AG10803 (cell line): Measurements from ENCODE around the gene INAFM1.

Experiments used
- DNase-seq: peaks from one replicate; pipeline ENCODE4 v3.0.0; 2010; ENCODE audit warnings: low read depth
- H3K4me3 ChIP-seq: 2 replicates; pipeline ENCODE4 v1.5.1; 2011; ENCODE audit warnings: mild to moderate bottlenecking, low read length, control low read depth
- TF ChIP-seq, protein P1 (sequence below): conservative IDR thresholded peaks from 2 replicates; pipeline ENCODE4 v1.5.1; 2011; ENCODE audit warnings: mild to moderate bottlenecking, low read length, control low read depth, inconsistent platforms

The INAFM1 gene

GRCh38 chr19:47266401-47266941 is 8.2 kb upstream of the INAFM1 start:
- no peak for DNase-seq
- no peak overlapping the region for H3K4me3 ChIP-seq
- TF ChIP-seq, protein P1, sequence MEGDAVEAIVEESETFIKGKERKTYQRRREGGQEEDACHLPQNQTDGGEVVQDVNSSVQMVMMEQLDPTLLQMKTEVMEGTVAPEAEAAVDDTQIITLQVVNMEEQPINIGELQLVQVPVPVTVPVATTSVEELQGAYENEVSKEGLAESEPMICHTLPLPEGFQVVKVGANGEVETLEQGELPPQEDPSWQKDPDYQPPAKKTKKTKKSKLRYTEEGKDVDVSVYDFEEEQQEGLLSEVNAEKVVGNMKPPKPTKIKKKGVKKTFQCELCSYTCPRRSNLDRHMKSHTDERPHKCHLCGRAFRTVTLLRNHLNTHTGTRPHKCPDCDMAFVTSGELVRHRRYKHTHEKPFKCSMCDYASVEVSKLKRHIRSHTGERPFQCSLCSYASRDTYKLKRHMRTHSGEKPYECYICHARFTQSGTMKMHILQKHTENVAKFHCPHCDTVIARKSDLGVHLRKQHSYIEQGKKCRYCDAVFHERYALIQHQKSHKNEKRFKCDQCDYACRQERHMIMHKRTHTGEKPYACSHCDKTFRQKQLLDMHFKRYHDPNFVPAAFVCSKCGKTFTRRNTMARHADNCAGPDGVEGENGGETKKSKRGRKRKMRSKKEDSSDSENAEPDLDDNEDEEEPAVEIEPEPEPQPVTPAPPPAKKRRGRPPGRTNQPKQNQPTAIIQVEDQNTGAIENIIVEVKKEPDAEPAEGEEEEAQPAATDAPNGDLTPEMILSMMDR, result no peak

GRCh38 chr19:47267350-47267759 is 7.3 kb upstream of the INAFM1 start:
- TF ChIP-seq, protein P1, result no peak
- H3K4me3 ChIP-seq, result no peak overlapping the region
- peak; percentile 20 for DNase-seq

DNA sequence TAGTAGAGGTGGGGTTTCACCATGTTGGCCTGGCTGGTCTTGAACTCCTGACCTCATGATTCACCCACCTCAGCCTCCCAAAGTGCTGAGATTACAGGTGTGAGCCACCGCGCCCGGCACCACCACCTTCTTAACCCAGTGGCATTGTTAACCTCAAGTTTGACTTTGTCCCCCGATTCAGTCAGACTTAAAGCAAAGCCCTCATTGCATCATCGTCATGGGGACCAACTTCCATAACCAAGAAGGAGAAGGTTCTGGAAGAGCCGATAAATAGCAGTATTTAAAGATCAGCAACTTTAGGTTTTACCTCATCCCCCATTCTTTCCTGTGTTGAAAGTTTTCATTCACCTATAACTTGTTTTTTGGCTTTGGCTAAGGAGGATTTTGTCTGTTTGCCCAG is 6.7 kb upstream of the INAFM1 start:
- TF ChIP-seq, protein P1, result no peak
- H3K4me3 ChIP-seq, result no peak overlapping the region
- DNase-seq, result no peak

- no peak for DNase-seq
- no peak overlapping the region for H3K4me3 ChIP-seq
- TF ChIP-seq, protein P1, result no peak
Measured at GRCh38 chr19:47269596-47269995, 5.1 kb upstream of the INAFM1 start.

GRCh38 chr19:47270408-47270807 is 4.3 kb upstream of the INAFM1 start:
- no peak for DNase-seq

GRCh38 chr19:47271949-47272348 is 2.7 kb upstream of the INAFM1 start:
- no peak overlapping the region for H3K4me3 ChIP-seq
- TF ChIP-seq, protein P1, result no peak
- DNase-seq, result no peak

More at GRCh38 chr19:47270408-47270807, 4.3 kb upstream of the INAFM1 start:
- H3K4me3 ChIP-seq, result no peak overlapping the region
- TF ChIP-seq, protein P1, result no peak

- DNase-seq, result peak; percentile 71
- peak overlapping the region; percentile 79 for H3K4me3 ChIP-seq
Measured at GRCh38 chr19:47272448-47273312, 2.0 kb upstream of the INAFM1 start.

More at GRCh38 chr19:47272448-47273312, 2.0 kb upstream of the INAFM1 start:
- TF ChIP-seq, protein P1, result peak; percentile 28
